Left ventricle myocardium inferior (tissue), 1 donor: ENCODE data around the gene ADCY5. TPM values are rescaled to one million over a fixed set of nuclear protein-coding genes. Genes with fewer than 3 reads are reported as not detected.
A peak's percentile ranks its signal among the peaks of the same experiment; 100 is the strongest.

ENCODE experiments used
- DNase-seq: peaks from one replicate; pipeline ENCODE4 v3.0.0-alpha.2; 2020
- H3K27ac ChIP-seq: fragments of 200-600 bp; replicated peaks from 2 replicates; pipeline ENCODE4 v1.8.0; 2021
- H3K27me3 ChIP-seq: fragments of 200-600 bp; 2 replicates; pipeline ENCODE4 v1.8.0; 2021; ENCODE audit warnings: low read depth
- H3K36me3 ChIP-seq: fragments of 200-600 bp; 2 replicates; pipeline ENCODE4 v1.8.0; 2021
- H3K4me1 ChIP-seq: fragments of 200-600 bp; 2 replicates; pipeline ENCODE4 v1.8.0; 2021
- H3K4me3 ChIP-seq: fragments of 200-600 bp; 2 replicates; pipeline ENCODE4 v1.8.0; 2021; ENCODE audit warnings: mild to moderate bottlenecking, moderate library complexity
- H3K9me3 ChIP-seq: fragments of 200-600 bp; replicated peaks from 2 replicates; pipeline ENCODE4 v1.8.0; 2021
- CTCF ChIP-seq: fragments of 200-600 bp; IDR thresholded peaks from 2 replicates; pipeline ENCODE4 v1.8.0; 2021; ENCODE audit warnings: antibody characterized with exemption, mild to moderate bottlenecking, borderline replicate concordance
- intact Hi-C: fragments of 100-400 bp; cut with micrococcal nuclease; formaldehyde crosslinking; loops from one replicate; pipeline ENCODE4 v1.11.0; 2022
- total RNA-seq: library from RNA; stranded (reverse); fragmentation: NEBNext Ultra II Directional; extraction: Animal tissue kit (Norgen Biotek cat#: 25700); gene quantifications from one replicate; pipeline ENCODE4 v1.2.1, GENCODE V29; 2021
- donor health status: DM: no; HTN: yes; CAD: no; lungs with severe emphysema.

ADCY5 gene
- total RNA-seq, 1 donor from 2014 or later = 249 TPM

GRCh38 chr3:123397921-123398785 lies 50.7 kb downstream of the ADCY5 start:
- Histone ChIP-seq H3K27me3 (no peaks in the 10 kb centered on the region), H3K27ac (peak overlapping the region; percentile 89), H3K36me3 (no peaks in the 10 kb centered on the region), H3K9me3 (no peaks in the 10 kb centered on the region), H3K4me3 (peak overlapping the region; percentile 62), H3K4me1 (peaks cover 92% of the 10 kb centered on the region)
- no peak for DNase-seq
- TF ChIP-seq CTCF = no peak
- intact Hi-C loops = no loop called here

- no peaks in the 10 kb centered on the region for H3K27me3 ChIP-seq
- H3K4me3 ChIP-seq = peak overlapping the region; percentile 62
- no peak for TF ChIP-seq CTCF
- H3K9me3 ChIP-seq = no peaks in the 10 kb centered on the region
- intact Hi-C loops = no loop called here
- DNase-seq = no peak
- no peaks in the 10 kb centered on the region for H3K36me3 ChIP-seq
- peak overlapping the region; percentile 89 for H3K27ac ChIP-seq
- H3K4me1 ChIP-seq = peaks cover 94% of the 10 kb centered on the region
Observed at GRCh38 chr3:123397050-123397590, 51.8 kb downstream of the ADCY5 start.

- Histone ChIP-seq H3K27me3 (no peaks in the 10 kb centered on the region), H3K4me3 (peak overlapping the region; percentile 62), H3K36me3 (no peaks in the 10 kb centered on the region), H3K9me3 (no peaks in the 10 kb centered on the region), H3K4me1 (peaks cover 95% of the 10 kb centered on the region), H3K27ac (peak overlapping the region; percentile 89)
- no peak for TF ChIP-seq CTCF
- DNase-seq = no peak
- intact Hi-C loops = no loop called here
Observed at GRCh38 chr3:123396171-123397049, 52.5 kb downstream of the ADCY5 start.

- TF ChIP-seq CTCF = no peak
- no peaks in the 10 kb centered on the region for H3K36me3 ChIP-seq
- H3K27me3 ChIP-seq = no peaks in the 10 kb centered on the region
- no peaks in the 10 kb centered on the region for H3K9me3 ChIP-seq
- no peak for DNase-seq
- H3K4me3 ChIP-seq = peak overlapping the region; percentile 8
- peak overlapping the region; percentile 89 for H3K27ac ChIP-seq
- H3K4me1 ChIP-seq = peaks cover 95% of the 10 kb centered on the region
- intact Hi-C loops = no loop called here
Observed at GRCh38 chr3:123395235-123395634, 53.7 kb downstream of the ADCY5 start.

GRCh38 chr3:123394391-123395020 lies 54.4 kb downstream of the ADCY5 start:
- intact Hi-C loops = no loop called here
- H3K4me1 ChIP-seq = peaks cover 95% of the 10 kb centered on the region

More at GRCh38 chr3:123394391-123395020, 54.4 kb downstream of the ADCY5 start:
- Histone ChIP-seq H3K36me3 (no peaks in the 10 kb centered on the region), H3K27me3 (no peaks in the 10 kb centered on the region), H3K4me3 (peak overlapping the region; percentile 8), H3K9me3 (no peaks in the 10 kb centered on the region), H3K27ac (peak overlapping the region; percentile 89)
- no peak for TF ChIP-seq CTCF
- peak; percentile 66 for DNase-seq
